ENCODE measurements around the gene CLPTM1.
"Not testable (repeated sequence)": the region's sequence is repeated elsewhere in the genome, so short reads cannot be mapped to it uniquely, and the experiment has no call there.

Gene CLPTM1

GRCh38 chr19:44975444-44975843 lies 20.3 kb downstream of the CLPTM1 start:
- DNase-seq (ENCODE audit: low spot score): no peak

GRCh38 chr19:44984005-44984404 lies 28.8 kb downstream of the CLPTM1 start:
- no peak for DNase-seq (ENCODE audit: low spot score)

DNA sequence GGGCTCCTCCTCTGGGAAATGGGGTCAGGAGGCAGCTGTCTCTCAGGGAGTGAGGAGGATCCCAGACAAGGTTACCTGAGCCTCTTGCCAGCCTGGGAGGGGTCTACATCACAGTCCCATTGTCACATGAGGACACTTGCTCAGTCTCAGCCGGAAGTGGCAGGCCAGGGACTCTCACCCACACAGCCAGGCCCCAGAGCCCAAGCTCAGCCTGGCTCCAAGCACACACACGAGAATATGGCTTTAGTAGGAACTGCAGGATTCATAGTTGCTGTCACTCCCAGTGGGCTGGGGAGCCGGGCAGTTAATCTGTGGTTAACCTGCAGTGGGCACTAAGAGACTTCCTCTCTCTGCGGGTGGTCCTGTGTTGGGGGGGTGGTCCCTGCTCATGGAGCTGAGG lies 30.3 kb downstream of the CLPTM1 start:
- no peak for DNase-seq (ENCODE audit: low spot score)

DNA sequence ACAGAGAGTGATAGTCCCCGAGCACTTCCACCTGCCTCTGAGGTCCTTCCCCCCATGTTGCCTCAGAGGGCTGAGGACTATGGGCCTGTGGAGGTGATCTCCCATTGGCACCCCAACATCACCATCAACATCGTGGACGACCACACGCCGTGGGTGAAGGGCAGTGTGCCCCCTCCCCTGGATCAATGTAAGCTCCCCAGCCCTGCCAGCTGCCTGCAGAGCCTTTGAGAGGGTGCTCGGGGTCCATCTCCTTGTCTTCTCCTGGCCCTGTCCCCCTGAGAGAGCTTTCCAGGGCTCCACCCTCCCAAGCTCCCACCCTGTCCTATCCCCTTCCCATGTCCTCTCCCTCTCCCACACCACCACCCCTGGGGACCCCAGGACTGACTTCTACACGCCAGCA lies 31.2 kb downstream of the CLPTM1 start:
- no peak for DNase-seq (ENCODE audit: low spot score)

DNA sequence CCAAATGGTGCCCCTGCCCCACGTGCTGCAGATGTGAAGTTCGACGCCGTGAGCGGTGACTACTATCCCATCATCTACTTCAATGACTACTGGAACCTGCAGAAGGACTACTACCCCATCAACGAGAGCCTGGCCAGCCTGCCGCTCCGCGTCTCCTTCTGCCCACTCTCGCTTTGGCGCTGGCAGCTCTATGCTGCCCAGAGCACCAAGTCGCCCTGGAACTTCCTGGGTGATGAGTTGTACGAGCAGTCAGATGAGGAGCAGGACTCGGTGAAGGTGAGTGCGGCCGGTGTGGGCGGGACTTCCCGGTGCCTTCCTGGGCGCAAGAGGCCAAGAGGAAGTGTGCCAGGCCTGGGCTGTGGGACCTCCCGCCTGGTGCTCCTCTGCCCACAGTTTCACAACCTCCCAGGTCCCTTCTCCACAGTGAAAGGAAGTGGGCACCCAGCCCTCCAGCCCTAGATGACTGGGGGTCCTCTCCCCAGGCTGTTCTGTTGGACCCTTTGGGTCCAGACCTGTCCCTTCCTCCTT lies 32.0 kb downstream of the CLPTM1 start:
- DNase-seq (ENCODE audit: low spot score): no peak

GRCh38 chr19:44988273-44988672 lies 33.1 kb downstream of the CLPTM1 start:
- no peak for DNase-seq (ENCODE audit: low spot score)

DNA sequence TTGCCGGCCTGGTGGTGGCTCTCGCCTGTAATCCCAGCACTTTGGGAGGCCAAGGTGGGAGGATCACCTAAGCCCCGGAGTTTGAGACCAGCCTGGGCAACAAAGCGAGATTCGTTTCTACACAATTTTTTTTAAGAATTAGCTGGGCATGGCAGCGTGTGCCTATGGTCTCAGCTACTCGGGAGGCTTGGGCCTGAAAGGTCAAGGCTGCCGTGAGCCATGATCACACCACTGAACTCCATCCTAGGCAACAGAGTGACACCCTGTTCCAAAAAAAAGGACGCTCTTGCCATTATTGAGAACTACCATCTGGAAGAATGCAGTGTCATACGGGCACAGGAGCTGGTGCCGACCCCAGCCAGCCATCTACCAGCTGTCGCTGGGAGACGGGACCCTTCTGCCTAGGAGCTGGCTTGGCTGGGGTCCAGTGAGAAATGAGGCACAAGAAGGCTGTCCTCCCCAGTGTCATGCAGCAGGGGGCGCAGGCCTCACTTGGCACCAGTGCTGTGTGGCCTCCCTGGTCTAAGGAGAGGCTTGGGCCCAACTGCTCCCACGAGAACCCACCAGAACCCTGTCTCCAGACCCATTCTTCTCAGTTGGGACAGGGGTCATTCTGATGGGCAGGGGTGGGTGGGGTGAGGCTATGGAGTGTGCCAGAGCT lies 33.8 kb downstream of the CLPTM1 start:
- no peak for DNase-seq (ENCODE audit: low spot score)

DNA sequence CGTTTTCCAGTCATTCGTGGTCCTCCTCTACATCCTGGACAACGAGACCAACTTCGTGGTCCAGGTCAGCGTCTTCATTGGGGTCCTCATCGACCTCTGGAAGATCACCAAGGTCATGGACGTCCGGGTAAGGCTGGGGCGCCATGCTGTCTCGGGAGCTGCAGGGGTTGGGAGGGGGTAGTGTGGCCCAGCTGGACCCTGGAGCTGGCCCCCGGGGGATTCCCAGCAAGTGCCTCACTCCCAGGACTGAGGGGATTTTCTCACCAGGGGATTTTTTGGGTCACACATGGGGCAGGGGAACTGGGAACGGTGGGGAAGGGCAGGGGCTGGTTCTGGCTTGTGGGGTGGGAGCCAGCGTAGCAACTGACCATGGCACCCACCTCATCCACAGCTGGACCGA lies 35.3 kb downstream of the CLPTM1 start:
- DNase-seq (ENCODE audit: low spot score): no peak

- DNase-seq (ENCODE audit: low spot score): no peak
Observed at GRCh38 chr19:44990966-44991365, 35.8 kb downstream of the CLPTM1 start.

GRCh38 chr19:44992336-44993163 lies 37.4 kb downstream of the CLPTM1 start:
- DNase-seq (ENCODE audit: low spot score): no peak

DNA sequence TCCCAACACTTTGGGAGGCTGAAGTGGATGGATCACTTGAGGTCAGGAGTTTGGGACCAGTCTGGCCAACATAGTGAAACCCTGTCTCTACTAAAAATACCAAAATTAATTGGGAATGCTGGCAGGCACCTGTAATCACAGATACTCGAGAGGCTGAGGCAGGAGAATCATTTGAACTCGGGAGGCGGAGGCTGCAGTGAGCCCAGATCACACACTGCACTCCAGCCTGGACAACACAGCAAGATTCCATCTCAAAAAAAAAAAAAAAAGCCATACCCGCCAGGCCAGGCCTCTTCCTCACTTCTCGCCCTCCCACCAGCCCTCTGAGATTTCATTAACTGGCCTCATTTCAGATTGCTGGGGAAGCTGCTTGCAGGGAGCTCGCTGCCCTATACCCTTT lies 38.3 kb downstream of the CLPTM1 start:
- DNase-seq (ENCODE audit: low spot score): no peak

DNA sequence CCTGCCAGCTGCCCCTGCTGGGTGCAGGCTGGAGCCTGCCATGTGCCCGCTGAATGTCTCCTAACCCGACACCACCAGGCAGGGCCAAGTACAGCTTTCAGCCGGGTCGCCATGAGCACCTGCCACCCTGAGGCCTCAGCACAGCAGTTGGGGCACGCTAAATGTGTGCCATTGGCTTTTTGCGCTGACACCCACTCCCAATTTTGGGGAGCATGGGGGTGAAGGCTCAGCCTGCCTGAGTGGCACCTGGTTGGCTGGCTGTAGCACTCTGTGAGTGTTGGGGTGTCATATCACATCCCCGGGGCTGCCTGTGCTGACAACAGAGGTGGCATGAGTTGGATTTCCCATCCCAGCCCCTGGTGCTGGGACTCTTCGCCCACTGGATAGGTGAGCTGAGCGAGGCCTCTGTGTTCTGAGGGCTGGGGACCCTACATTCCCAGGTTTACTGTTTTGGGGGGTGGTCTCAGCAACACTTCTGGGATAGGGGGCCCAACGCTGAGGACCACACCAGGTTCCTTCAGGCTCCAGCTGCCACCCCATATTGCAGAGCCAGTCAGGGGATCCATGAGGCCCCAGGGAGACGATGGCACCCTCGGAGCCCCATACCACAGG lies 38.9 kb downstream of the CLPTM1 start:
- DNase-seq (ENCODE audit: low spot score): no peak

- no peak for DNase-seq (ENCODE audit: low spot score)
Observed at GRCh38 chr19:44998025-44998424, 42.8 kb downstream of the CLPTM1 start.

DNA sequence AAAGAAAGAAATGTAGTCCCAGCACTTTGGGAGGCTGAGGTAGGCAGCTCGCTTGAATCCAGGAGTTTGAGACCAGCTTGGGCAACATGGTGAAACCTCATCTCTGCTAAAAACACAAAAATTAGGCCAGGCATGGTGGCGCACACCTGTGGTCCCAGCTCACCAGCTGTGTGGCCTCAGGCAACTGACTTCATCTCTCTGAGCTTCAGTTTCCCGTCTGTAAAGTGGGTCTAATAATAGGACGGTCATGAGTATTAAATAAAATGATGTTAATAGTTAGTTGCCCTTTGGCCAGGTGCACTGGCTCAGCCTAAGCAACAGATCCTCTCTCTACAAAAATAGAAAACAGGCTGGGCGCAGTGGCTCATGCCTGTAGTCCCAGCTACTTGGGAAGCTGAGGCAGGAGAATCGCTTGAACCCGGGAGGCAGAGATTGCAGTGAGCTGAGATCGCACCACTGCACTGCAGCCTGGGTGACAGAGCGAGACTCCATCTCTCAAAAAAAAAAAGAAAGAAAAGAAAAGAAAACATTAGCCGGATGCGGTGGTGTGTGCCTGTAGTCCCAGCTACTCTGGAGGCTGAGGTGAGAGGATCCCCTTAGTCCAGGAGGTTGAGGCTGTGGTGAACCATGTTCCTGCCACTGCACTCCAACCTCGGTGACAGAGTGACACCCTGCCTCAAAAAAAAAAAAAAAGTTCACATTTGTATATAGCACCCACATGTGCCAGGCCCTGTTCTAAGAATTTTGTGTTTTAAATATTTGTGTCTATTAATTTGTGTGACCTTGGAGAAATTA lies 44.1 kb downstream of the CLPTM1 start:
- not testable (repeated sequence) for DNase-seq (ENCODE audit: low spot score)

GRCh38 chr19:45000665-45001064 lies 45.5 kb downstream of the CLPTM1 start:
- DNase-seq (ENCODE audit: low spot score): not testable (repeated sequence)

DNA sequence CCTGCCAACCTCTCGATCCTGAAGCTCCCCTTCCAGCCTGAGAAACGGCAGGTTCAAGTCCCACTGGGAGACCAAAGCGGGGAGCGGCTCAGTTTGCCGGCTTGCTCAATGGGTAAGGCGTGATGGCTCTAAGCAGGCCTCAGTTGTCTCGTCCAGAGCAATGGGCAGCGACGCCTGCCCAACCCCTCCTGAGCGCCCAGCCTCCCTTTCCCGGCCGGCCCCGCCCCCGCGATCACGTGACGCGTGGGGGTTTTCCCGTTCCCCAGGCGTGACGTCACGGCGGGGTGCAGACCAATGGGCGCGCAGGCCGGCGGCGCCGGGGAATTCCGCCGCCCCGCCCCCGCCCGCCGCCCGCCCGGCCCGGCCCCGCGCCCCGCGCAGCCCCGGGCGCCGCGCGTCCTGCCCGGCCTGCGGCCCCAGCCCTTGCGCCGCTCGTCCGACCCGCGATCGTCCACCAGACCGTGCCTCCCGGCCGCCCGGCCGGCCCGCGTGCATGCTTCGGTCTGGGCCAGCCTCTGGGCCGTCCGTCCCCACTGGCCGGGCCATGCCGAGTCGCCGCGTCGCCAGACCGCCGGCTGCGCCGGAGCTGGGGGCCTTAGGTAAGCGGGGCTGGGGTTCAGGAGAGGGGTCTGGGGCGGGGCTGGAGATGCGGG lies 46.0 kb downstream of the CLPTM1 start, which contains the start of gene RELB:
TSS of gene RELB (plus strand) at position 378 of the 653 bp plus-strand sequence. CDS start at position 494, 116 bp downstream.
- peak; percentile 85 for DNase-seq (ENCODE audit: low spot score)

- no peak for DNase-seq (ENCODE audit: low spot score)
Observed at GRCh38 chr19:45003485-45003884, 48.3 kb downstream of the CLPTM1 start.

GRCh38 chr19:45005787-45006186 lies 50.6 kb downstream of the CLPTM1 start:
- no peak for DNase-seq (ENCODE audit: low spot score)

DNA sequence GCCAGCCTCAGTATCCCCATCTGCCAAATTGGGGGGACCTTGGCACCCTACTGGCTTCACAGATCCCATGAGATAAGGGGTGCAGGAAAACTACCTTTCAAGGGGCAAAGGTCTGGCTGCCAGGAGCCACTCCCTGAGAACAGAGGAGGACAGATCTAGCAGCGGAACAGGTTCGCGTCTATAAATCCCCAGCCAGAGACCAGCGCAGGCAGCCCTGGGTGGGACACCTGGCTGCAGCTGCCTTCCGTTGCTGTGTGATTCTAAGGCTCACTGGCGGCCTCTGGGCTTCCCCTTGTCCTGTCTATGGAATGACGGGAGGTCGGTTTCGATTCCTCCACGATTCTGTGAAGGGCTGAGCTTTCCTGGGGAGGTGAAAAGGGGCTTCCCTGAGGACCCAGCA lies 53.4 kb downstream of the CLPTM1 start:
- DNase-seq (ENCODE audit: low spot score): no peak

DNA sequence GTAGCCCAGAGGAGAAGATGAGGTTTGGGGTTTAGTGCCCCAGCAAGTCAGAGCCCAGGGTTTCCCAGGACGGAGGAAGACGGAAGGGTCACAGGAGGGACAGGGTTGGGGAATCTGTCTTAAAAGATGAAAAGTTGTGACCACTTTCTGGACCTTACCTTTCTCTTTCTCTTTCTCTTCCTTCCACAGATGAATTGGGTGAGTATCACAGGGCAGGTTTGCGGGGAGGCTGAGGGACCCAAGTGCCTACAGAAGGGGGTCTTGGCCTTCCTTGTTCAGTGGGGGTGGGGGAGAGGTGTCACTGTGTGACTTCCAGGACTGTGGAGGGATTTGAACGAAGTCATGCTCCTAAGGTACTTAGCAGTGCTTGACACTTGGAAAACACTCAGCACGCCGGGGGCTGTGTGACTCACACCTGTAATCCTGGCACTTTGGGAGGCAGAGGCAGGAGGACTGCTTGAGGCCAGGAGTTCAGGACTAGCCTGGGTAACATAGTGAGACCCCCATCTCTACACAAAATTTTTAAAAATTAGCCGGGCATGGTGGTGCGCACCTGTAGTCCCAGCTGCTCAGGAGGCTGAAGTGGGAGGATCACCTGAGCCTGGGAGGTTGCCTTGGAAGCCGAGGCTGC lies 54.6 kb downstream of the CLPTM1 start:
- DNase-seq (ENCODE audit: low spot score): no peak

DNA sequence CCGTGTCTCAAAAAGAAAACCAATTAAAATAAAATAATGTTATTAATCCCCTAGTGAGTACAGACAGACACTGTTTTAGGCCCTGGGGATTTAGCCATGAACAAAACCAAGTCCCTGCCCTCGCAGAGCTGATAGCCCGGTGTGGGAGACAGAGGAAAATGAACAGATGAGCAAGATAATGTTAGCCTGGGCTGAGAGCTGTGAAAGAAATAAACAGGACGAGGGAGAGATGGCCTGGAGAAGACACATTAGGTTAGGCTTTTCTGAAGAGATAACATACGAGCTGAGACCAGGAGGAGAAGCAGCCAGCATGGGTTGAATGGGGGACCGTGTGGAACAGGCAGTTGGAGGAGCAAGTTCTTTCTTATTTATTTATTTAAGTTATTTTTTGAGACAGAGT lies 55.1 kb downstream of the CLPTM1 start:
- DNase-seq (ENCODE audit: low spot score): no peak
